ENCODE measurements around the gene PLEKHA8. TPM values are rescaled to one million over a fixed set of nuclear protein-coding genes. Genes with fewer than 3 reads are reported as not detected.
A peak's percentile ranks its signal among the peaks of the same experiment; 100 is the strongest.

The PLEKHA8 gene, protein sequence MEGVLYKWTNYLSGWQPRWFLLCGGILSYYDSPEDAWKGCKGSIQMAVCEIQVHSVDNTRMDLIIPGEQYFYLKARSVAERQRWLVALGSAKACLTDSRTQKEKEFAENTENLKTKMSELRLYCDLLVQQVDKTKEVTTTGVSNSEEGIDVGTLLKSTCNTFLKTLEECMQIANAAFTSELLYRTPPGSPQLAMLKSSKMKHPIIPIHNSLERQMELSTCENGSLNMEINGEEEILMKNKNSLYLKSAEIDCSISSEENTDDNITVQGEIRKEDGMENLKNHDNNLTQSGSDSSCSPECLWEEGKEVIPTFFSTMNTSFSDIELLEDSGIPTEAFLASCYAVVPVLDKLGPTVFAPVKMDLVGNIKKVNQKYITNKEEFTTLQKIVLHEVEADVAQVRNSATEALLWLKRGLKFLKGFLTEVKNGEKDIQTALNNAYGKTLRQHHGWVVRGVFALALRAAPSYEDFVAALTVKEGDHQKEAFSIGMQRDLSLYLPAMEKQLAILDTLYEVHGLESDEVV
- total RNA-seq, result 19.1 and 22.8 TPM in 2 replicates

- peak; percentile 92 for DNase-seq
Observed at GRCh38 chr7:30028216-30028748, at the start of gene PLEKHA8. TSS of gene PLEKHA8 (plus strand) at chr7:30028412. CDS start at chr7:30028763, 351 bp downstream.

GRCh38 chr7:29980151-29980550 is 48.1 kb upstream of the PLEKHA8 start:
- DNase-seq, result peak; percentile 71

GRCh38 chr7:29987083-29987482 is 41.1 kb upstream of the PLEKHA8 start:
- DNase-seq, result peak; percentile 52

- peak; percentile 83 for DNase-seq
Observed at GRCh38 chr7:29987811-29988317, 40.3 kb upstream of the PLEKHA8 start.

- DNase-seq, result peak; percentile 56
Observed at GRCh38 chr7:29988424-29989256, 39.6 kb upstream of the PLEKHA8 start.

DNA sequence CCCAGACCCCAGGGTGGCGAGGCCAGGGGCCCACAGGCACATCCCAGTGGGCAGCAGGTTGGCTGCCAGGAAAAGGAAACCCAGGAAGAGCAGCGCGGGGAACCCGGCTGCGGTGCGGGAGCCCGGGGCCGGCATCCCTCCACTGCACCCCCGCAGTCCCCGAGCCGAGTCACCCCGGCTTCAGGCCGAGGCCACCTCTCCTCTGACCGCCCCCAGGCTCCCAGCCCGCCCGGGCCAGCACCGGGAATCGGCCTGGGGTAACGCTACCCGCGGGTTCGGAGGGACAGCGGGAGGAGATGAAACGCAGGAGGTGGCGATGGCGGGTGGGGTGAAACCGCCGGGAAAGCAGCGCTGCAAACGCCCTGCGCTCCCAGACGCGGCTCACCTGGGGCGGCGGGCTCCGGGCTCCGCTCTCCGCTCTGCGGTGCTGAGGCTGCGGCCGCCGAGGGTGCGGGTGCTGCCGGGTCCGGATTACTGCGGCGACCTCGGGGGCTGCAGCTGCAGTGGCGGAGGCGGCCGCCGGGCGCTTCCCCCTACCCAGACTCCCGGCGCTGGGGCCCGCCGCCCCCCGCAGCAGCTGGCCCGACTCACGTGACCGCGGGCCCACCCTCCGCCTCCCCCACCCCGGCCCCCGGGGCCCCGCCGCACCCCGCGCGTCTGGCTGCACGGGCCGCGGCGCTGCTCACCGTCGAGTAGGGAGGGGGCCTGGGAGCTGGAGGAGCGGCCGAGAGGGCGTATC is 38.8 kb upstream of the PLEKHA8 start, which contains the start of gene SCRN1:
Gene SCRN1 (minus strand): TSS at position 545 of the 739 bp plus-strand sequence. CDS start 20,734 bp downstream, outside the sequence.
- DNase-seq, result peak; percentile 60

DNA sequence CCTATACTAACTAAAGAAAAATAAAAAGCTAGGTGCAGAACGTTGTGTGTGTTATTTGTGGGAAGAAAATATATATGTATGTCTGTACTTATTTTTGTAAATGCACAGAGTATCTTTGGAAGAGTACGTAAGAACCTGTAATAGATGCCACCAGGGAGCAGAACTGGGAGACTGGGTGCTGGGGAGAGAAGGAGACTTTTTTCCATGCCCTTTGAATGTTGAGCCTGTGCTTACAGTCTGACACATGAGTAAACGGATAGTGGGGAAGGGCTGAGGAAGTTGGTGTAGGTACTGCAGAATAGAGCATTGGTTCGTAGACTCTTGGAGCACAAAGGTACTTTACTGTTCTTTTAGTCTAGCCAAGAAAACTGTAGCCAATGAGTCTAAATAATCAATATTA is 37.3 kb upstream of the PLEKHA8 start:
- DNase-seq, result no peak

DNA sequence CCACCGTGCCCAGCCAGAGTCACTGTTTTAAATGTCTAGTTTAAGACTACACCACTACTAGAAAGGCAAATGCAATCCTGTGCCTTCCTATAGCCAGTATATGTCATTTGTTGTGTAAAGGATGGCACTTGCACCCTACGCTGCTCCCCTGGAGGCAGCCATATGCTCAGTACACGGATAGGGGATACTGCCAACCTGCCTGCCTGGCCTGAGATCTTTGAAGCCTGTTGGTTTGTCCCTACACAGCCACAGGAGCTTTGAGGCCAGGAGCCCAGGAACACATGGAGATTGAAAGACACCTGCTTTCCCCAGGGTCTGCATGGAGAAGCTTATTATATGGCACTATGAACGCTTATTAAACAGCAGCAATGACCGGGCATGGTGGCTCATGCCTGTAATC is 36.3 kb upstream of the PLEKHA8 start:
- DNase-seq, result no peak

DNA sequence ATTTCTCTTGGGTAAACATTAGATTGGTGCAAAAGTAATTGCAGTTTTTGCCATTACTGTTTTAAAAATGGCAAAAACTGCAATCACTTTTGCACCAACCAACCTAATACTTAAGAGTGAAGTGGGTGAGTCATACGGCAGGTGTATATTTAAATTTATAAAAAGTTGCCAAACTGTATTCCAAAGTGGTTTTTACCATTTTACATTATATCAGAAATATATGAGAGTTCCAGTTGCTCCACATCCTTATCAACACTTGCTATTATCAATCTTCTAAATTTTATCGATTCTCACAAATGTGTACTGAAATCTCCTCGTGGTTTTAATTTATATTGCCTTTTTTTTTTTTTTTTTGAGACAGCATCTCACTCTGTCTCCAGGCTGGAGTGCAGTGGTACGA is 35.1 kb upstream of the PLEKHA8 start:
- DNase-seq, result no peak

- DNase-seq, result no peak
Observed at GRCh38 chr7:29995652-29996051, 32.6 kb upstream of the PLEKHA8 start.

GRCh38 chr7:29996321-29996720 is 31.9 kb upstream of the PLEKHA8 start:
- DNase-seq, result no peak

DNA sequence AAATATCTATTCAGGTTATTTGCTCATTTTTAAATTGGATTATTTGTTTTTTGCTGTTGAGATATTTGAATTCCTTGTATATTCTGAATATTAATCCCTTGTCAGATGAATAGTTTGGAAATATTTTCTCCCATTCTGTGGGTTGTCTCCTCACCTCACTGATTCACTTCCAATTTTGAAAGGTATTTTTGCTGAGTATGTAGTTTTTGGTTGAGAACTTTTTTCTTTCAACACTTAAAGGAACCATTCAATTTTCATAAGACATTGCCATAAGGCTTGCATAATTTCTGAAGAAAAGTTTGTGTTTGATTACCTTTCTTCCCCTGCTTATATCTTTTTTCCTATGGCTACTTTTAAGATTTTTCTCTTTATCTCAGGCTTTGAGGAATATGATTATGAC is 29.7 kb upstream of the PLEKHA8 start:
- no peak for DNase-seq

DNA sequence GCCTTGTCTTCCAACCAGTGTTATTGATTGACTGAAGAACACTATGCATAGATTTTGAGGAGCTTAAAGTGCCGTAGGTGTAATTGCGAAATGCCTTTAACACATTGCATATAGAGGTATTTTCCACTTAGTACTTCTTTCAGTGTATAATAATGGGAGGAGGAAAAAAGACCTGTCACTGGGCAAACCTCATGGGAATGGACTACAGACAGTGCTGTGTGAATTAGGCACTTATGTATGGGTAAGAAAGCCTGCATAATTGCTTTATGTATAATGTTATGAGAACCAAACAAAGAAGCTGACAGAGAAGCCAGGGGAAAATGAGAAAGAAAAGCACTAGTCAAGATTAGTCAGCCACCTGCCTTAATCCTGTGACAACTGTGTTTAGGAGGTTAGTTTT is 26.2 kb upstream of the PLEKHA8 start:
- DNase-seq, result no peak

- DNase-seq, result no peak
Observed at GRCh38 chr7:30003098-30003497, 25.1 kb upstream of the PLEKHA8 start.

DNA sequence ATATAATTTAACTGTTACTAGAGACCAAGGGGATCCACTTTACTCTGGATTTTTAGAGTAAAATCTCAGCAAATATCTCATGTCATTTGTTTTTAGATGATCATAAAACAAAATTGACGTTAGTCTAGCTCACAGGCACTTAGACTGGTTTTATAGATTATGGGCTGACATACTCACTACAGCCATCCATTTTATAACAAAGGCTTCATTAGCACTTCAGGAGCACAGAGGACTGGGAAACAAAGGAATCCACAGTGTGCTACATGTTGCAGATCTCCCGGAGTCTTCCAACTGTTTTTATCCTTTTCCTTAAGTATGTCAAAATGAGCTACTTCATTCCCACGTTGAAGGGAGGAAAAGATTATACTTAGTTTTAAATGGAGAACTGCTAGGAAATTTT is 22.7 kb upstream of the PLEKHA8 start:
- no peak for DNase-seq

DNA sequence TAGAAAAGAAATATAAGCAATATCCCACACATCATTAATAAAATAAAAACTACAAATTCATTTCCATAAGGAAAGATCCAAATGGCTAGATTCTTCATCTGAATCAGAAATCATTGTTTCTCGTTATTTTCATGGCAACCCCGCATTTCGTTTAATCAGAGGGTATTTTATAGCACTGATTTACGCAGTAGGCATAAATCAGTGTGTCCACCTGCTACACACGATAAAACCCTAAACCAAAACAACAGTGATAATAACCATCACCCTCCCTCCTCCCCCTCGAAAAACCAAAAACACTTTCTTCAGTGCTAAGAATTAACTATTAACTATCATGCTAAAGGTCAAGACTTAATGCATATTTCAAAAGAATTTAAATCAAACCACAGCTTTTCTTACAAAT is 18.2 kb upstream of the PLEKHA8 start:
- no peak for DNase-seq

- DNase-seq, result no peak
Observed at GRCh38 chr7:30012757-30013156, 15.5 kb upstream of the PLEKHA8 start.

DNA sequence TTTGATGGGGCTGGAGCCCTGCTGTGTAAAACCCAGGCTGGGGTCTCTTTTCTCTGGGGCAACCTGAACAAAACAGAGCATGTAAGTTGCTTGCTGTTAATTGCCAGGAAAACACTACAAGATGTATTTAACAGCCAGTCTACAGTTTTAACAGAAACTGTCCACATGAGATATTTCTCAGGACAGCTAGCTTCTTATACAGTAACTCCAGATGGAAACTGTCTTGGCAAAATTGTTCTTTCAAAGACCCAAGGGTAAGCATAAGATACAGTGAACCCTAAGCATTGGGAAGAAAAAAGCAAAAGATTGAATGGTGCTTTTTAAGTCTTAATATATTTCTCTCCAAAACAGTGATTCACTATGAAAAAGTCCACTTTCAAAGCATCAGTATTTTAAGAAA is 9.8 kb upstream of the PLEKHA8 start:
- no peak for DNase-seq

GRCh38 chr7:30019387-30019786 is 8.8 kb upstream of the PLEKHA8 start:
- no peak for DNase-seq

- peak; percentile 19 for DNase-seq
Observed at GRCh38 chr7:30019960-30020359, 8.3 kb upstream of the PLEKHA8 start.

DNA sequence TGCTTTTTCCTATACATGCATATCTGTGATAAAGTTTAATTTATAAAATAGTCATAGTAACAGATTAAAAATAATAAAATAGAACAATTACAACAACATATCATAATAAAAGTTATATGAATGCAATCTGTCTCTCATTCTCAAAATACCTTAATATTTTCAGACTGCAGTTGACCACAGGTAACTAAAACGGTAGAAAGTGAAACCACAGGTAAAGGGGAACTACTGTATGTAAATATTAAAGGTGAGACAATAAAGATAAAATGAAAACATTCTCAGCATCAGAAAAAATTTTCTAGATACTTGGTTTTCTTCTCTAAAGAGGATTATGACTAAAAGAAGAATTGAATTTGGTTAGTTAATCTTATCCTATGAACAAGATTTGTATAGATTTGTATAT is 7.7 kb upstream of the PLEKHA8 start:
- DNase-seq, result no peak

DNA sequence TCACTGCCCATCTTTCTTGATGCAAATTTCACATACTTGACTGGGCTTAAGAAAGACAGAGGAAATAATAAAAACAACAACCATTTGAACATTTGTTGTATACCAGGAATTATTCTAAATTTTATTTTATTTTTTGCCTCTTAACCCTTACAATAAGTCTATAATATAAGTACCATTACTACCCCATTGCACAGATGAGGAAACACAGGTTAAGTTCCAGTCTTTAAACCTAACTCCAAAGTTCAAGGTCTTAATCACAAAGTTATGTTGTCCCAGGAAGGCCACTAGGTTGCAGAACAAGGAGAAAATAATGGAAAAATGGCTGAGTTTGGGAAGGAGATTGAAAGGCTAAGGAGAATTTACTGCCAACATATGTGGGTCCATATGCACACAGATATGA is 5.2 kb upstream of the PLEKHA8 start:
- no peak for DNase-seq

All from dermis blood vessel endothelial cell (primary cell).